GM19467 (cell line): ENCODE measurements around the gene IL12B.
"Not testable (repeated sequence)": the region's sequence is repeated elsewhere in the genome, so short reads cannot be mapped to it uniquely, and the experiment has no call there.

Source experiments
- ATAC-seq: cut with Tn5 transposase; IDR thresholded peaks from one replicate; pipeline ENCODE4 v1.9.1; 2021; ENCODE audit warnings: mild to moderate bottlenecking, moderate library complexity; ENCODE audit not compliant: unreplicated experiment

IL12B gene

GRCh38 chr5:159330131-159330800 is at the start of gene IL12B:
Gene IL12B, minus strand, starts transcription at chr5:159330487. Its CDS starts 3,705 bp downstream, at chr5:159326782.
- ATAC-seq, result no peak

GRCh38 chr5:159377653-159378052 is 47.4 kb upstream of the IL12B start:
- no peak for ATAC-seq

GRCh38 chr5:159367866-159368265 is 37.6 kb upstream of the IL12B start:
- not testable (repeated sequence) for ATAC-seq

- ATAC-seq, result not testable (repeated sequence)
Observed at GRCh38 chr5:159366776-159367175, 36.5 kb upstream of the IL12B start.

GRCh38 chr5:159362220-159362619 is 31.9 kb upstream of the IL12B start:
- no peak for ATAC-seq

GRCh38 chr5:159359871-159360270 is 29.6 kb upstream of the IL12B start:
- not testable (repeated sequence) for ATAC-seq

GRCh38 chr5:159359408-159359807 is 29.1 kb upstream of the IL12B start:
- ATAC-seq, result no peak

GRCh38 chr5:159353661-159354252 is 23.5 kb upstream of the IL12B start:
- no peak for ATAC-seq

- ATAC-seq, result not testable (repeated sequence)
Observed at GRCh38 chr5:159350644-159351043, 20.4 kb upstream of the IL12B start.

GRCh38 chr5:159350216-159350615 is 19.9 kb upstream of the IL12B start:
- not testable (repeated sequence) for ATAC-seq

- ATAC-seq, result no peak
Observed at GRCh38 chr5:159345861-159346260, 15.6 kb upstream of the IL12B start.

GRCh38 chr5:159345336-159345735 is 15.0 kb upstream of the IL12B start:
- no peak for ATAC-seq

GRCh38 chr5:159343295-159344094 is 13.2 kb upstream of the IL12B start:
- ATAC-seq, result no peak

- ATAC-seq, result no peak
Observed at GRCh38 chr5:159342840-159343239, 12.6 kb upstream of the IL12B start.

- no peak for ATAC-seq
Observed at GRCh38 chr5:159341906-159342310, 11.6 kb upstream of the IL12B start.

- ATAC-seq, result no peak
Observed at GRCh38 chr5:159341145-159341544, 10.9 kb upstream of the IL12B start.

GRCh38 chr5:159340511-159340910 is 10.2 kb upstream of the IL12B start:
- ATAC-seq, result no peak

GRCh38 chr5:159339460-159339859 is 9.2 kb upstream of the IL12B start:
- ATAC-seq, result no peak

- no peak for ATAC-seq
Observed at GRCh38 chr5:159338118-159338517, 7.8 kb upstream of the IL12B start.

GRCh38 chr5:159337016-159337955 is 7.0 kb upstream of the IL12B start:
- no peak for ATAC-seq

- no peak for ATAC-seq
Observed at GRCh38 chr5:159336586-159336985, 6.3 kb upstream of the IL12B start.
